HepG2 (cell line): ENCODE results near the gene RBM47. TPM values are rescaled to one million over a fixed set of nuclear protein-coding genes. Genes with fewer than 3 reads are reported as not detected.

Experiments used
- BCL6 ChIP-seq: IDR thresholded peaks from 2 replicates; pipeline ENCODE4 v1.6.1; 2016; ENCODE audit warnings: missing genetic modification reagents, missing compliant biosample characterization
- FOXA1 ChIP-seq, 2 experiments: fragments of 450-650 bp in 1 of 2; sonication (generic) in 1 of 2; formaldehyde crosslinking in 1 of 2; IDR thresholded peaks; 2 replicates each; pipeline versions ENCODE4 v1.4.0 to v1.6.1; 2016 to 2020; ENCODE audit warnings: missing genetic modification reagents in 1 of 2
- HDAC1 ChIP-seq: sonication (generic); formaldehyde crosslinking; IDR thresholded peaks from 2 replicates; pipeline ENCODE4 v1.5.1; 2020; ENCODE audit warnings: mild to moderate bottlenecking, missing genetic modification reagents
- HOXA3 ChIP-seq: sonication (generic); formaldehyde crosslinking; IDR thresholded peaks from 2 replicates; pipeline ENCODE4 v1.5.0; 2020; ENCODE audit warnings: missing genetic modification reagents
- MED1 ChIP-seq: sonication (generic); formaldehyde crosslinking; IDR thresholded peaks from 2 replicates; pipeline ENCODE4 v1.4.0; 2020; ENCODE audit warnings: missing genetic modification reagents
- NR1H2 ChIP-seq: sonication (generic); formaldehyde crosslinking; IDR thresholded peaks from 2 replicates; pipeline ENCODE4 v1.8.1; 2022; ENCODE audit warnings: low read depth, missing genetic modification reagents, borderline replicate concordance
- NRL ChIP-seq: sonication (generic); formaldehyde crosslinking; IDR thresholded peaks from 2 replicates; pipeline ENCODE4 v1.5.0; 2020; ENCODE audit warnings: missing genetic modification reagents, mild to moderate bottlenecking, moderate library complexity, borderline replicate concordance
- ONECUT2 ChIP-seq: sonication (generic); formaldehyde crosslinking; IDR thresholded peaks from 2 replicates; pipeline ENCODE4 v1.4.0; 2020; ENCODE audit warnings: missing genetic modification reagents
- PCBP2 ChIP-seq: fragments of 200-400 bp; formaldehyde crosslinking; optimal IDR thresholded peaks from 2 replicates; pipeline ENCODE3; 2018; ENCODE audit warnings: low read length, low read depth; ENCODE audit not compliant: poor library complexity, severe bottlenecking
- SATB2 ChIP-seq: sonication (generic); formaldehyde crosslinking; IDR thresholded peaks from 2 replicates; pipeline ENCODE4 v1.5.0; 2020; ENCODE audit warnings: missing genetic modification reagents
- SMARCE1 ChIP-seq: fragments of 450-650 bp; IDR thresholded peaks from 2 replicates; pipeline ENCODE4 v1.6.1; 2017; ENCODE audit warnings: borderline replicate concordance
- SNAPC4 ChIP-seq: sonication (generic); formaldehyde crosslinking; IDR thresholded peaks from 2 replicates; pipeline ENCODE4 v1.4.0; 2020; ENCODE audit warnings: mild to moderate bottlenecking, missing genetic modification reagents
- SSRP1 ChIP-seq: IDR thresholded peaks from 2 replicates; pipeline ENCODE4 v1.6.1; 2016; ENCODE audit warnings: control low read depth
- ZBTB20 ChIP-seq: sonication (generic); formaldehyde crosslinking; IDR thresholded peaks from 2 replicates; pipeline ENCODE4 v1.8.1; 2023; ENCODE audit warnings: missing genetic modification reagents, low read depth, mild to moderate bottlenecking, borderline replicate concordance
- ZFP90 ChIP-seq: sonication (generic); formaldehyde crosslinking; IDR thresholded peaks from 2 replicates; pipeline ENCODE4 v1.8.0; 2022; ENCODE audit warnings: missing genetic modification reagents, mild to moderate bottlenecking, inconsistent platforms, borderline replicate concordance
- ZFX ChIP-seq: sonication (generic); formaldehyde crosslinking; IDR thresholded peaks from 2 replicates; pipeline ENCODE4 v1.4.0; 2020; ENCODE audit warnings: mild to moderate bottlenecking, low read depth, missing genetic modification reagents, moderate library complexity
- ZNF329 ChIP-seq: sonication (generic); formaldehyde crosslinking; IDR thresholded peaks from 2 replicates; pipeline ENCODE4 v1.9.0; 2021; ENCODE audit warnings: low read depth, mild to moderate bottlenecking, missing genetic modification reagents
- ZNF337 ChIP-seq: sonication (generic); formaldehyde crosslinking; IDR thresholded peaks from 2 replicates; pipeline ENCODE4 v1.5.1; 2020; ENCODE audit warnings: missing genetic modification reagents, low read depth, mild to moderate bottlenecking, borderline replicate concordance
- ZNF639 ChIP-seq: conservative IDR thresholded peaks from 2 replicates; pipeline ENCODE4 v1.6.1; 2018; ENCODE audit warnings: missing genetic modification reagents
- ZNF670 ChIP-seq: sonication (generic); formaldehyde crosslinking; IDR thresholded peaks from 2 replicates; pipeline ENCODE4 v1.8.0; 2022; ENCODE audit warnings: mild to moderate bottlenecking, missing genetic modification reagents, borderline replicate concordance
- ZNF772 ChIP-seq: sonication (generic); formaldehyde crosslinking; IDR thresholded peaks from 2 replicates; pipeline ENCODE4 v1.5.0; 2020; ENCODE audit warnings: mild to moderate bottlenecking, missing genetic modification reagents
- polyA plus RNA-seq, 8 experiments: library from polyadenylated mRNA; depleted of rRNA in 3 of 8; stranded (reverse) in 7 of 8; unstranded in 1 of 8; fragments of >200 nt; fragmentation: Illumina TruSeq in 4 of 8; extraction: Trizol in 4 of 8; gene quantifications; 2 replicates each; pipeline versions ENCODE4 v1.2.1 to v1.2.3, GENCODE V29; 2011 to 2016; ENCODE audit warnings: low read depth in 4 of 8, missing spikeins in 1 of 8, mixed read lengths in 1 of 8; ENCODE audit not compliant: insufficient read depth in 1 of 8
- total RNA-seq, 5 experiments: library from RNA; depleted of rRNA; stranded (reverse); fragments of >200 nt; fragmentation: Illumina TruSeq; extraction: Trizol; gene quantifications; 2 replicates each; pipeline ENCODE4 v1.2.3, GENCODE V29; 2016; ENCODE audit warnings: low read depth in 1 of 5
- TF ChIP-seq, protein P1 (sequence below): IDR thresholded peaks from 2 replicates; pipeline ENCODE4 v1.6.1; 2016; ENCODE audit warnings: missing compliant biosample characterization, missing genetic modification reagents, borderline replicate concordance

Gene RBM47
- total and polyA plus RNA-seq, 2 of the 13 experiments (the other 11 are each of a cell fraction or from before 2014, with no cell fraction given), result 1.2 to 2.5 TPM

- TF ChIP-seq FOXA1 (IDR thresholded peaks at IDR 0.05) (no peak), FOXA1 (CRISPR knock-in tag; IDR thresholded peaks at IDR 0.05) (peak; percentile 64), HDAC1 (peak; percentile 37; the same call in 1 of the 2 replicates), SMARCE1 (no peak), NRL (CRISPR knock-in tag) (no peak), ZFX (CRISPR knock-in tag) (no peak; the same call in 1 of the 2 replicates), SSRP1 (CRISPR knock-in tag) (no peak), ZBTB20 (CRISPR knock-in tag) (no peak), ZNF670 (CRISPR knock-in tag) (no peak), ONECUT2 (no peak), PCBP2 (no peak), SATB2 (CRISPR knock-in tag) (no peak), SNAPC4 (CRISPR knock-in tag) (no peak), NR1H2 (CRISPR knock-in tag) (no peak), ZNF772 (CRISPR knock-in tag) (0 out of 2 replicates have a peak, but pooled peaks have one; percentile 34), ZNF329 (no peak), HOXA3 (CRISPR knock-in tag) (peak; percentile 56; the same call in 1 of the 2 replicates), BCL6 (0 out of 2 replicates have a peak, but pooled peaks have one; percentile 9), ZNF639 (CRISPR knock-in tag) (no peak), ZNF337 (CRISPR knock-in tag) (no peak), MED1 (peak; percentile 65), ZFP90 (no peak)
- TF ChIP-seq, protein P1, sequence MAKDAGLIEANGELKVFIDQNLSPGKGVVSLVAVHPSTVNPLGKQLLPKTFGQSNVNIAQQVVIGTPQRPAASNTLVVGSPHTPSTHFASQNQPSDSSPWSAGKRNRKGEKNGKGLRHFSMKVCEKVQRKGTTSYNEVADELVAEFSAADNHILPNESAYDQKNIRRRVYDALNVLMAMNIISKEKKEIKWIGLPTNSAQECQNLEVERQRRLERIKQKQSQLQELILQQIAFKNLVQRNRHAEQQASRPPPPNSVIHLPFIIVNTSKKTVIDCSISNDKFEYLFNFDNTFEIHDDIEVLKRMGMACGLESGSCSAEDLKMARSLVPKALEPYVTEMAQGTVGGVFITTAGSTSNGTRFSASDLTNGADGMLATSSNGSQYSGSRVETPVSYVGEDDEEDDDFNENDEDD (CRISPR knock-in tag), result no peak; the same call in 1 of the 2 replicates
Observed at GRCh38 chr4:40395908-40396793, 233.5 kb downstream of the RBM47 start (continued).
